GM19397 (cell line): ENCODE results near the gene CT45A2.
"Not testable (repeated sequence)": the region's sequence is repeated elsewhere in the genome, so short reads cannot be mapped to it uniquely, and the experiment has no call there.

Source experiments
- ATAC-seq: cut with Tn5 transposase; IDR thresholded peaks from one replicate; pipeline ENCODE4 v1.9.1; 2021; ENCODE audit warnings: mild to moderate bottlenecking, moderate library complexity; ENCODE audit not compliant: unreplicated experiment

Gene CT45A2

DNA sequence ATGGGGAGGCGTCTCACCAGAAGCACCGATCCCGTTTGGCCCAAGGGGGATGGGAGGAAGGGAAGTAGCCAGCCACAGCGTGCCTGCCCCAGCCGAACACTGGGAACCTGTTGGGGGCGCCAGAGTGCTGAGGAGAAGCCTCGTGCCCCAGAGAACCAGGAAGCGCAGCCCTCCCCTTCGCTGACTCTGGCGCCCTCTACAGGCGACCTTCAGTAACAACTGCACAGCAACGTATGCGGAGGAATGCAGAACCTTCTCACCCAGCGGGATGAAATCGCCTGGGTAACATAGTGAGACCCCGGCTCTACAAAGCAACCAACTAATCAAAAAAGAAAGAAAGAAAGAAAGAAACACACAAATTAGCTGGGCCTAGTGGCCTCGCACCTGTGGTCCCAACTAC, at the start of gene CT45A2:
Gene CT45A2 (minus strand): TSS at position 101 of the 400 bp plus-strand sequence. CDS start 3,747 bp downstream, outside the sequence.
- ATAC-seq = not testable (repeated sequence)

DNA sequence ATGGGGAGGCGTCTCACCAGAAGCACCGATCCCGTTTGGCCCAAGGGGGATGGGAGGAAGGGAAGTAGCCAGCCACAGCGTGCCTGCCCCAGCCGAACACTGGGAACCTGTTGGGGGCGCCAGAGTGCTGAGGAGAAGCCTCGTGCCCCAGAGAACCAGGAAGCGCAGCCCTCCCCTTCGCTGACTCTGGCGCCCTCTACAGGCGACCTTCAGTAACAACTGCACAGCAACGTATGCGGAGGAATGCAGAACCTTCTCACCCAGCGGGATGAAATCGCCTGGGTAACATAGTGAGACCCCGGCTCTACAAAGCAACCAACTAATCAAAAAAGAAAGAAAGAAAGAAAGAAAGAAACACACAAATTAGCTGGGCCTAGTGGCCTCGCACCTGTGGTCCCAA, 34.6 kb upstream of the CT45A2 start, which contains the start of gene CT45A8:
Gene CT45A8 (minus strand): TSS at position 101 of the 400 bp plus-strand sequence. CDS start 3,755 bp downstream, outside the sequence.
- ATAC-seq = not testable (repeated sequence)

GRCh38 chrX:135837180-135837579, 17.4 kb upstream of the CT45A2 start, which contains the start of gene CT45A7:
Gene CT45A7, minus strand, starts transcription at chrX:135837280. Its CDS starts 3,747 bp downstream, at chrX:135833533.
- ATAC-seq = not testable (repeated sequence)

- not testable (repeated sequence) for ATAC-seq
Measured at GRCh38 chrX:135802687-135803086, 17.1 kb downstream of the CT45A2 start, which contains the start of gene CT45A6. Gene CT45A6, minus strand, starts transcription at chrX:135802787. Its CDS starts 3,794 bp downstream, at chrX:135798993.

DNA sequence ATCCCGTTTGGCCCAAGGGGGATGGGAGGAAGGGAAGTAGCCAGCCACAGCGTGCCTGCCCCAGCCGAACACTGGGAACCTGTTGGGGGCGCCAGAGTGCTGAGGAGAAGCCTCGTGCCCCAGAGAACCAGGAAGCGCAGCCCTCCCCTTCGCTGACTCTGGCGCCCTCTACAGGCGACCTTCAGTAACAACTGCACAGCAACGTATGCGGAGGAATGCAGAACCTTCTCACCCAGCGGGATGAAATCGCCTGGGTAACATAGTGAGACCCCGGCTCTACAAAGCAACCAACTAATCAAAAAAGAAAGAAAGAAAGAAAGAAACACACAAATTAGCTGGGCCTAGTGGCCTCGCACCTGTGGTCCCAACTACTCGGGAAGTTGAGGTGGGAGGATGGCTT, 34.4 kb downstream of the CT45A2 start, which contains the start of gene CT45A5:
Gene CT45A5 (minus strand): TSS at position 101 of the 400 bp plus-strand sequence. CDS start 3,774 bp downstream, outside the sequence.
- not testable (repeated sequence) for ATAC-seq

DNA sequence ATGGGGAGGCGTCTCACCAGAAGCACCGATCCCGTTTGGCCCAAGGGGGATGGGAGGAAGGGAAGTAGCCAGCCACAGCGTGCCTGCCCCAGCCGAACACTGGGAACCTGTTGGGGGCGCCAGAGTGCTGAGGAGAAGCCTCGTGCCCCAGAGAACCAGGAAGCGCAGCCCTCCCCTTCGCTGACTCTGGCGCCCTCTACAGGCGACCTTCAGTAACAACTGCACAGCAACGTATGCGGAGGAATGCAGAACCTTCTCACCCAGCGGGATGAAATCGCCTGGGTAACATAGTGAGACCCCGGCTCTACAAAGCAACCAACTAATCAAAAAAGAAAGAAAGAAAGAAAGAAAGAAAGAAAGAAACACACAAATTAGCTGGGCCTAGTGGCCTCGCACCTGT, 51.7 kb downstream of the CT45A2 start, which contains the start of gene CT45A3:
Gene CT45A3 (minus strand): TSS at position 101 of the 400 bp plus-strand sequence. CDS start 3,747 bp downstream, outside the sequence.
- ATAC-seq = not testable (repeated sequence)
